Activated T-helper 1 cell treated with anti-CD3 and anti-CD28 coated beads, Interleukin-2, amount 50 U/mL, for 16 hours (primary cell): Measurements from ENCODE around the gene TH.
A peak's percentile ranks its signal among the peaks of the same experiment; 100 is the strongest.

Source experiments
- DNase-seq, 2 donors: peaks; one replicate each; pipeline ENCODE4 v3.0.0-alpha.2; 2020; ENCODE audit warnings: low read depth in 1 of 2, low spot score in 1 of 2

Gene TH

DNA sequence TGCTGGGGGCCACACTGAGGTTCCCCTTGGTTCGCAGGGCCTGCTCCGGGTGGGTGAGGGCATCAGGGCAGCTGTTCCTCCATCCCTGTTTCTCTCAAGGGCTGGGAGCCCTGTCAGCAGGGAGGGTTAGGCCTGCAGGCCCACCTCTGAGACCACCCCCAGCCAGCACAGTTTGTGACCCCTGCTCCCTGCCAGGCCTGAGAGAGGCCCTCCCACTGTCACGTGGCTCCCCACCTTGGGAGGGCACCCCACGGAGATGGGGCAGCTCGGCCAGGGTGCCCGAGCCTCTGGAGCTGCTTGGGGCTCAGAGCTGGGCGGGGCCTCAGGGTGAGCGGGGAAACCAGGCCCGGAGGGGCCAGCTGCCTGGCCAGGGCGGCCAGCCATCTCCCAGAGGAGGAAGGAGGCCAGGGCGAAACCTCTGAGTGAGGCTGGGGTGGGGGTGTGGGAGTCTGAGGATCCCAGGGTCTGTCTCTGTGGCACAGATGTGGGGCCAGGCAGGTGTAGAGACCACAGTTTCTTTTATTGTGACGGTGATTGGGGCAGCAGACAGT lies 8.1 kb downstream of the TH start:
- no peak for DNase-seq

DNA sequence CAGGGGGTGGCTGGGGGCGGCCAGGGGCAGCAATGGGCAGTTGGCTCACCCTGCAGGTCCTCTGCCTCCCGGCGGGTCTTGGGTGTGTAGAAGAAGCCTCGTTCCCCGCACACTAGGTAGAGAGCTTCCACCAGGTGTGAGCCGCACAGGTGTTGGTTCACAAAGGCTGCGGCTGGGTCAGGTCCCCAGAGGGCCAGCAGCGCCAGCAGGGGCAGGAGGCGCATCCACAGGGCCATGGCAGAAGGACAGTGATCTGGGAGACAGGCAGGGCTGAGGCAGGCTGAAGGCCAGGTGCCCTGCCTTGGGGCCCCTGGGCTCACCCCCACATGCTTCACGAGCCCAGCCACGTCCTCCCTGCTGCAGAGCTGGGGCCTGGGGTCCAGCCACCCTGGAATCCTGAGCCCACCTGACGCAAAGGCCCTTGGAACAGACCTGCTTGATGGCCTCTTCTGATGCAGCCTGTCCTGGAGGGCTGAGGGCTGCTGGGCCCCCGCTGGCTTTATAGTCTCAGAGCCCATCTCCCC lies 10.8 kb downstream of the TH start, which contains the start of gene INS:
TSS of gene INS (minus strand) at position 474 of the 524 bp plus-strand sequence. CDS start at position 236, 238 bp downstream.
- no peak for DNase-seq

DNA sequence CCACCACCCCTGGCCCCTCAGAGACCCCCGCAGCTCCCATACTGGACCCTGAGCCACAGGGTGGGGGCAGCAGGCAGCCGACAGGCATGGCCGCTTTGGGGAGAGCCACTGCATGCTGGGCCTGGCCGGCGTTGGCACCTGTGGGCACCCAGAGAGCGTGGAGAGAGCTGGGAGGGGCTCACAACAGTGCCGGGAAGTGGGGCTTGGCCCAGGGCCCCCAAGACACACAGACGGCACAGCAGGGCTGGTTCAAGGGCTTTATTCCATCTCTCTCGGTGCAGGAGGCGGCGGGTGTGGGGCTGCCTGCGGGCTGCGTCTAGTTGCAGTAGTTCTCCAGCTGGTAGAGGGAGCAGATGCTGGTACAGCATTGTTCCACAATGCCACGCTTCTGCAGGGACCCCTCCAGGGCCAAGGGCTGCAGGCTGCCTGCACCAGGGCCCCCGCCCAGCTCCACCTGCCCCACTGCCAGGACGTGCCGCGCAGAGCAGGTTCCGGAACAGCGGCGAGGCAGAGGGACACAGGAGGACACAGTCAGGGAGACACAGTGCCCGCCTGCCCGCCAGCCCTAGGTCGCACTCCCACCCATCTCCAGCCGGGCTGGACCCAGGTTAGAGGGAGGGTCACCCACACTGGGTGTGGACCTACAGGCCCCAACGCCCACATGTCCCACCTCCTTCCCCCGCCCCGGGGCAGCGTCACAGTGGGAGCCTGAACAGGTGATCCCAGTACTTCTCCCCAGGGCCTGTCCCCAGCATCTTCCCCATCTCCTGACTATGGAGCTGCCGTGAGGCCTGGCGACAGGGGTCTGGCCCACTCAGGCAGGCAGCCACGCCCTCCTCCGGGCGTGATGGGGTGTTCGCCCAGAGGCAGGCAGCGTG lies 11.8 kb downstream of the TH start:
- DNase-seq: no peak

DNA sequence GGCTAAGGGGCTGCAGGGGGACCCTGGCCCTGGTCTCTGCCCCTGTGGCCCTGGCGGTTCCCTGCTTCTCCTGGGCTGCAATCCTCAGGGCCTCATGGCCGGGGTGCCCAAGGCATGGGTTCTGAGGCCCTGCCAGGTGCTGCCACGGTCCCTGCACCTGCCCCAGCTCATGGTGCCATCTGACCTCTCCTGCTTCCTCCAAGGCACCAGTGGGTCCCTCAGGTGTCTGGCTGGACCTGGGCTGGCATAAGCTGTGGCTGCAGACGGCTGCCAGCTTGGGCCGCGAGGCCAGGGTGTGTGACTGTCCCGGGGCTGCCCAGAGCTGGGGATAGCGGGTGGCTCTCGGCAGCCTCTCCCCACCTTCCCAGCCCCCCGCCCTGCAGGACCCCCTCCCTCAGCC lies 12.6 kb downstream of the TH start:
- DNase-seq: no peak

DNA sequence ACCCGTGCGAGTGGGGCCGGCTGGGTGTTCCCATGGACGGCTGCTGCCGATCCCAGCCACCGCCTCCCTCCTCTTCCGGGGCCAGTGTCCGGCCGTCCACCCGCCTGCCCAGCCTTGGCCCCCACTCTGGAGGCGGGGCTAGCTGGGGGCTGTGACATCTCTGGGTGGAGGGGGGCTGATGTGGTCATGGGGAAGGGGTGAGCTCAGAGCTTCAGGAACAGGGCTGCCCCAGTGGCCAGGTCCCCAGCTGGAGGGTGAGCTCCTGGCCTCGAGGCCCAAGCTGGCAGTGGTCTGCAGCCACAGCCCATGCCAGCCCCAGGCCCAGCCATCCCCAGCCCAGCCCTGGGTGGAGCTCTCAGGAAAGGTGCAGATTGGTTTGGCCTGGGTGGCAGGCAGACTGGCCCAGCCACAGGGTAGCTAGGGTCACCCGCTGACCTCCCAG lies 13.3 kb downstream of the TH start:
- no peak for DNase-seq

DNA sequence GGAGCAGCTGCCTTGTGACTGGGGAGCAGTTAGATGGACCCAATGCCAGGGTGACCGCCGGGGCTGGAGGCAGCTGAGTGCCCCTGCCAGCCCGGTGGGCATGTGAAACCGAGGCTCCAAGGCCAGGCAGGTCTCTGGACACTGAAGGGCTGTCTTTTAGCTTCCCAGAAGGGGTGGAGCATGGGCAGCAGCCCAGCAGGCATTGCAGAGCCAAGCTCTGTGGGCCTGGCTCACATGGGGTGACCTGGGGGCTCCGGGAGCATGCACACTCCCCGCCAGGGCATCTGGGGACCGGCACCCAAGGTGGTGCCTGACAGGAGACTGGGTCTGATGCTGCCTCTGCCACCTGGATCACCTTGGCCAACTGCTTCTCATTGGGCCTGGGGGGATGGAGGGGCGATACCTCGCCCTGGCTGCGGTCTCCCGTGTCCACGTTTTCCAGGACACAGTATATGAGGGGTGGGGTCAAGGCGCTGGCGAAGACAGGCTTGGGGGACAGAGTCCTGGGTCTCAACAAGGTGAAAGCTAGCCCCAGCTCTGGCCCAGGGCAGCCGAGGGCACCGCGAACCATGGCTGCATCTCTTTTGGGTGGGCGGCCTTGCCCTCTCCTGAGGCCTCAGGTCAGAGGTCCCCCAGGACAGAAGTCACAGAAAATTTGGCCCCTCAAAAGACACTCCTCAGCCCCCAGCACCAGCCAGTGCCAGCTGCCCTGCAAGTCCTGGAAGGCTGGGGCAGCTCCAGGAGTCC lies 14.1 kb downstream of the TH start:
- no peak for DNase-seq

DNA sequence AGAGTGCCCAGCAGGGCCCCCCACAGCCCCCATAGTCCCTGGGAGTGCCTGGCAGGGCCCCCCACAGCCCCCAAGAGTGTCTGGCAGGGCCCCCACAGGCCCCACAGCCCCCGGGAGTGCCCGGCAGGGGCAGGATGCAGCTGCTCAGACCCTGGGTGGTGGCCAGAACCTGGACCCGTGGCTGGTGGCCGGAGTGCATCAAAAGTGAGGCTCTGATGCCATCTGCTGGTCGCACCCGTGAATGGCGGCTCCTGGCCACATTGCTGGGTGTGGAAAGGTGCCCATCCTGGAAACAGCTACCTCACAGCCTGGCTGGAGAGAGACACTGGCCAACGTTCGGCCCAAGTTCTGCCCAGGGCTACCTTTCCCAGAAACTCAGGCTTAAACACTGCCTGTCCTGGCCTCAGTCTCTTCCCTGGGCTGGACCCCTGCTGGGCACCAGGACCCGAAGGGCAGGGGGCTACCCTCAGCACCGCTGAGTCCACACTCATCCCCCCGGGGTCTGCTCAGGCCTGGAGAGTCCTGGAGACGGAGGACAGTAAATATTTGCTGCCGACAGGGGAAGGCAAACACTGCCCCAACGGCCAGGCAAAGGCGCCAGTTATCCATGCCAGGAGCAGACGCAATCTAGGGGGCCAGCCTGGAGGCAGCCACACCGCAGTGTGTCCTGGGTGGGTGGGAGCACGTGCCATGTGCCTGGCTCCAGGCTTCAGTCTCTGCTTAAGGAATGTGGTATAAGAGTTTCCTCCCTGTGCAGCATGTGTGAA lies 15.0 kb downstream of the TH start:
- DNase-seq: peak; percentile 14 to 20

DNA sequence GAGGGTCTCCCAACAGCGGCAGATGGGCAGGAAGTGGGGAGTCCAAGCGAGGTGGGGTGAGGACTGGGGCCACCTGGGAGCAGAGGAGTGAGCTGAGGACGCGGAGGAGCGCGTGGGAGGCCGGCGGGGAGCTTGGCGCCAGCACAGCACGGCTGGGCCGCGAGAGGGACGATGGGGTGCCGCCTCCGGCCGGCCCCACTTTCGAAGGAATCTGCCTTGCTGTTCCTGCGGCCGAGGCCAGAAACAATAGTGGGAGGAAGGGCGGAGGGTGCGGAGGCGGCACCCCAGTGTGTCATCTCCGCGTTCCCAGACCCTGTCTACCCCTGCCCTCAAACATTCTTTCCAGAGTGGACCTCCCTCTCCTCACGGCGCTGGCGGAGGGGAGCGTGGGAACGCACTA lies 16.1 kb downstream of the TH start:
- DNase-seq: no peak

DNA sequence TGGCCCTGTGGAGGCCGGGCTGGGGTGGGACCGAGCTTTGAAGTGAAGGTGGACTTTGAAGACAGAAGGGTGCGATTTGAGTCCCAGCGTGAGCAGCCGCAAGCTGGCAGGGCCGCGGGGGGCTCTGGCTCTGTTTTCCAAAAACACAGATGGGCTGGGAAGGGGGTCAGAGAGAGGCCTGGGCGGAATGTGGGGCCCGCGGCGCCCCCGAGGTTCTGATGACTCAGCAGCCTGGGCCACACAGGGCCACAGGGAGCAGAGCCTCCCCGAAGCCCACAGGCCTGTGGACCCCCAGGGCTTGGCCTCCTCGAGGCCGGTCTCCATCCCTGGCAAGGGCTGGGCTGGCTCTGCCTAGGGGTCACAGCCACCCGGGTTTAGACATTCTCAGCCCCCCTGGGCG lies 16.7 kb downstream of the TH start:
- DNase-seq: no peak

DNA sequence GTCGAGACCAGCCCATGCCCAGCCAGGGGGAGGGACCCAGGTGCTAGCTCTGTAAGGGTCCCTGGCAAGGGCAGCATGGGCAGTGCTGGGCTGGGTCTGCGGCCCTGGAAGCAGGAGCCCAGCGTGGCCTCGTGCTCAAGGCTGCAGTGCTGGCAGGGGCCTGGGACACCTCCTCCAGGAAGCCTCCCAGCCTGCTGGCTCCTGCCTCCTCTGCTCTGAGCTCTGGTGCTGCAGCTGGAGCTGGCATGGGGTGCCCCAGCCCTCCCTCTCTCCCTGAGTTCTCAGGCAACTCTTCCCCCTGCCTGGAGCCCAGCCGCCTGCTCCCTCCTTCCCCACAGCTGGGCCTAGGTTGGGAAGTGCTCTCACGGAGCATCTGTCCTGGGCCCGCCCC lies 17.4 kb downstream of the TH start:
- DNase-seq: no peak

DNA sequence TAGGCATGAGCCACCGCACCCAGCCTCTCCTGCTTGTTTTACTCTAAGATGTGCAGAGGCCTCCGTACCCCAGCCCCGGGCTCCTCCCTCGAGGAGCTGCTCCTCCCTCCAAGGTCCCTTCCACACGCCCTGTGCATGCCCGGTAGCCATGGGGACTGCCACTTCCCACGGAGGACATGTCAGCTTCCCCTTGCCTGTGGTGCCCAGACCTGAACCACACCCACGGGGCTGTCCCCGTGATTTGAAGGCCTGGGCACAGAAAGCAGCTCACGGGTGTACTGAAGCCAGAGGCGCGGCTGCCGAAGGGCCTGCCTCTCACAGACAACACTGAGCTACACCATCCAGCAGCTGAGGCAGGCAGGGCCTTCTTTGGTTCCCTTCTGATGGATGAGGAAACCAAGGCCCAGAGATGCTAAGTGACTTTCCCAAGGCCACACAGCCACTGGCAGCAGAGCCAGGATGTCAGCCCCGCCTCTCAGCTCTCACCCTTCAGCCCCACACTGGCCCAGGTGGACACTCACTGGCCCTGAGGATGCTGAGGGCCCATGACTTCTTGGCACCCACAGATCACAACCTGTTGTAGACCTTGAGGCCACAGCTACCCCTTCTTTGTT lies 17.9 kb downstream of the TH start:
- no peak for DNase-seq

DNA sequence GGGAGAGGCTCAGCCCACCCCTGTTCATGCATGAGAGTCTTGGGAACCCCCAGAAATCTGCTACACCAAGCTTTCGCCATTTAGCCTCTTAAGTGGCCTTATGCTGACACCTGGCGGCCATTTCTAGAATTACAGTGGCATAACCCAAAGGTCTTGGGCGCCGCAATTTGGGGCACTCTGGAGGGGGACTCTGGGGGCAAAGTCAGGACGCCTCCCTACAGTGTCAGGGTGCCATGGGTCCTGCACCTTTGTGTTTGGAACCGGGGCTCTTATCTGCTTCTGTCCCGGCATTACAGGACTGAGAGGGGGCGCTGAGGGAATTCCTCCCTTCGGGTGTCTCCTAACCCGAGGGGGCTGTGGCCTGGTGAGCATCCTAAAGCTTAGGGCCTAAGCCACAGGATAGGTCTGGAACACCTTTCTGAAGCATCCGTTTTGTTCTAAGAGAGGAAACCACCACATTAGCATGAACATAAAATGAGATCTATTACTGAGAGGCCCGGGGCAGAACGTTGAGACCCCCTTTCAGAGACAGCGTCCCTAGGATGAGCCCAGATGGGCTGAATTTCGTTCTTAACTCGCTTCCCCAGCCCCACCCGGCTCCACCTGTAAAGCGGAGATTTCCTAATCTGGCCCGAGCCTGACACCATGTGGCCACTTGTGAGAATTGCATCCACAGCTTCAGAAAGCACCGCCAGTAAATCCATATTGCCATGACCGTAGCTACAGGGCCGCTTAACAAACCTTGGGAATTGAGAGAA lies 19.9 kb downstream of the TH start:
- DNase-seq: peak; percentile 54 to 63

DNA sequence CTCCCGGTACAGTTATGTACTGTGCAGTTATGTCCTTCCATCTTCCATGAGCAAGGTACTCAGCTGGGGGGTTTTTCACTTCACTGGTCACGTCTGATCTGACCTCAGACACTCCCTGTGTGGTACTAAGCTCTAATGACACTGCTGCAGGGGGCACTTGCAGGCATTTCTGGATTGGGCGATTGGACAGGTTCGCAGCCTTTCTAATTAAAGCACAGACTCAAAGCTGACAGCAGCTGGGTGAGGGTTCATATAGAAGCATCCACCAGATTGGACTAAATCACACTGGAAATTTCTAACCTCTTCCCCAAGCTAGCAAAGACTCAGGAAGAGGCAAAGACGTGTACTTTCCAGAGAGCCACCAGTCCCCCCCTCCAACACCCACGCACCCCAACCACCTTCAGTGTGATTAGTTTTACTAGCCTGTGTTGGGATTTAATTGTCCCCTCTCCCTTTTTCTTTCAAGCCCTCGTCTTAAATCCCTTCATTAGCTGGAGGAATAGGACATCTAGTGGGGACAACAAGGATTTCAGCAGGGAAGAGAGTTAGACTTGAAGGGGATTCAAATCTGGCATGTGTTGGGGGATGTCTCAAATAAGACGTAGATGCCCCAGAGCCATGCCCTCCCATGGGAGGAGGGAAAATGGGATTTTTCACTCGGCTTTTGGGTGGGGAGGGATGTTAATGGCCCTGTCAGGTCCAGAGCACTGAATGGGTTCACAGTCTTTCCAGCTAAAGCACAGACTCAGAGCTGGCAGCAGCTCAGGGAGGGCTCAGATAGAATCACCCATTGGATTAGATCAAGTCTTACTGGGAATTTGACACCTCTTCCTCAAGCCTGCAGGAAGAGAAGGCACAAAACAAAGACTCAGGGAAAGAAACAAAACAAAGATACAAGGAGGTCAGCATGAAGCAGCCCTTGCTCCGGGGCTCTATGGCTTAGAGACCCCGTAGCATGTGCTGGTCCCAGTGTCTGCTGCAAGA lies 21.5 kb downstream of the TH start:
- no peak for DNase-seq

DNA sequence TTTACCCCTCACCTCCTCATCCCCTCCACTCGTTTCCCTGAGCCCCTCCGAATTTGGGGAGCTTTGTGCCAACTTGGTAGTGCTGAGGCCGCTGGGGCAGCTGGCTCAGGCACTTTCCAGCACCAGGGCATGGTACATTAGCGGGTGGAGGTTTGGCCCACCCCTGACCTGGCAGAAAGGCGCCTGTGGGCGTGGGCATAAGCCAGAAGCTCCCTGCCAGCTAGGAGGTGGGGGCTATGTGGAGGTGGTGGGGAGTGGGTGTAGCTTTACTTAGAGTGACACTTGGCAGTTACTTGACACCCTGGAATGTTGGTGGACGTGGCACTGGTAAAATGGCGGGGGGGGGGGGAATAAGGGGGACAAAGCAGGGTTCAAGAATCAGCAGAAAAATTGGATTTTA lies 22.2 kb downstream of the TH start:
- no peak for DNase-seq

DNA sequence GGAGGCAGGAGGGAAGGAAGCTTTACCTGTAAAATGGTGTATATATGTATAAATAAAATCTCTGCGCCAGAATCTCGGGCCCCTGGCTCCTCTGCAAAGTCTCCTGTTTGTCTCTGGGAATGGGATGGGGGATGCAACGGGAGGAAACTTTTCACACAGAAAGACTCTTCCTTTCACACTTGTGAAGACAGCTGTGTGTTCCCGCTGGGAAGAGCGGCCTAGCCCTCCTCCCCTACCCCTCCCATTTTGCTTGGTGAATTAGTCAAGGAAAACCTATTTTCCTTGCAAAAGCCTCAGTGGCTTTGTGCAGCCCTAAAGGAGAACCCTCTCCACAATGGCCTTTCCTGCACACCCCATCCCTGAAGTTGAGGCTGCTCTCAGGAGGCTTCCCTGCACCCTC lies 23.0 kb downstream of the TH start:
- no peak for DNase-seq

DNA sequence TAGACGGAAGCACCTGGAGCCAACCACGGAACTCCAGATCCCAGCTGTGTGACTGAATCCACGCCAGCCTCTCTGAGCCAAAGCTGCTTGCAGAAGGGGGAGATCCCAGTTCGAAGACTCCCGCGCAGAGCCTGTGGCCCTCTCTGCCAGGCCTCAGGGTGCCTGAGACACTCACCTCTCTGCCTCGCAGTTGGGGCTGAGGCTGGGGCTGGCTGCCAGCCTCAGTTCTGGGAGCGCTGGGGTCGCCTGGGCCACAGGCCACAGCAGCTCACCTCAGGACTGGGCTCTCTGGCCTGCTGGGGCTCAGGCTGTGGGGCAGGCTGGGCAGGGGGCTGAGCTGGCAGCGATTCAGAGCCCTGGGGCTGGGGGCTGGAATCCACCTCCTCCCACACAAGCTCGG lies 24.2 kb downstream of the TH start:
- DNase-seq: no peak

DNA sequence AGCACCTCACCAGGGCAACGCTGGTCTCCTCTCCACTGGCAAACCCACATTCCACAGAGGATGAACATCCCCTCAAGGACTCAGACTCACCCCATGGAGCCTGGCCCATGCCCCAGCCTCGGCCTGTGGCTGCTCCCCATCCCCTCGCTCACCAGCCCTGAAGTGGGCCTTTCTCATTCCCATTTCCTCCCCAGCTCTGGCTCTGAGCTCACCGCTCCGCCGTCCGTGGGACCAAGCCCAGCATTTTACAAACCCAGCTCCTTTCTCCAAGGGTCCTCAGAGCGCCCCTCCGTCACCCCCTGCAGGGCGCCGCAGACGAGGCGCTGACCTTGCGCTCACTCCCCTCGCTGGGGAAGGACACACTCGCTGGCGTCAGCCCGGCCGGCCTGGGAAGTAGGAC lies 25.6 kb downstream of the TH start:
- no peak for DNase-seq

DNA sequence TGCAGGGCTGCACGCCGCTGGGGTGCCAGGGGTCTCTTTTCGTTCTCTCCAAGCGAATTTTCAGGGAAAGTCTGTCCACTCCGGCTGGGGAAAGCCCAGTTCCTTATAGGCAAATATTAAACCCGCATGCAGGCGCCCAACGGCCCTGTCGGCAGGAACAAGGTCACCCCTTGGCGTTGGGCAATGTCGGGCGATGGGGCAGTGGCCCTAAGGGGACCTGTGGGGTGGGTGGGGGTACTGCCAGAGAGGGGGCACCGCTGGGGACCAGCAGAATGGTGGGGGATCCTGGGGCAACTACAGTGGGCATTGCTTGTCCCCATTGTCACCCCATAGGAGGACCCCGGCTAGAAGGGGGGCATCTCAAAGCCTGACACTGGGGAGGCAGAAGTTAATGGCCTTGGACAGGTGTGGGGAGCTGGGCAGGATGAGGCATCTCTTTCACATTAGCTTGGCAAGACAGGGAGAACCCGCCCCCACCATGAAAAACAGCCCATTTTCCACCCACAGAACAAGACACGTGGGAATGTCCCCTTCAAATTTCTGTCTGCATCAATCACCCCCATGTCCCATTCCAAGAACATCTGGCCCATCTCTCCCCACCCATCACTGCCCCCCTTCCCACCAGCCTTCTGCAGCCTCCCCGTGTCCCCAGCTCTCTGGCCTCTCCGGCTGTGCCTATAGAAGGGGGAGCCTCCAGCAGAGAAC lies 26.9 kb downstream of the TH start:
- no peak for DNase-seq
